ENCODE data around the gene SAP25.
"Not testable (repeated sequence)": the region's sequence is repeated elsewhere in the genome, so short reads cannot be mapped to it uniquely, and the experiment has no call there.

The SAP25 gene

GRCh38 chr7:100528108-100528866, 45.4 kb downstream of the SAP25 start:
- not testable (repeated sequence) for DNase-seq

GRCh38 chr7:100523192-100523591, 50.5 kb downstream of the SAP25 start:
- DNase-seq = not testable (repeated sequence)
